Measurements from ENCODE around the gene ASTL. TPM values are rescaled to one million over a fixed set of nuclear protein-coding genes. Genes with fewer than 3 reads are reported as not detected.

The ASTL gene
- total RNA-seq, 2 experiments from 2014 or later: 0.49 TPM; not detected in 1

- no peak overlapping the region for H3K27ac ChIP-seq (ENCODE audit: low read depth, low read length, poor library complexity, severe bottlenecking)
- no peak overlapping the region for H2AFZ ChIP-seq (ENCODE audit: low read length)
- no peaks in the 10 kb centered on the region for H3K9me2 ChIP-seq (ENCODE audit: insufficient read depth, low read length)
- no peaks in the 10 kb centered on the region for H3K4me1 ChIP-seq (ENCODE audit: insufficient read depth, low read length, poor library complexity, severe bottlenecking)
- intact Hi-C loops (cut with micrococcal nuclease; ENCODE audit: unreplicated experiment): no loop called here
- TF ChIP-seq EZH2phosphoT487 (IDR thresholded peaks at IDR 0.05; ENCODE audit: borderline replicate concordance, low read depth, low read length): no peak
- TF ChIP-seq CTCF (conservative IDR thresholded peaks at IDR 0.05; ENCODE audit: low read length): no peak
- H3K36me3 ChIP-seq (ENCODE audit: insufficient read depth, low read length): no peaks in the 10 kb centered on the region
- CTCF ChIA-PET (ENCODE audit: unreplicated experiment): interaction anchor here (0.9 kb wide), 1 partner anchor 105 kb away, joined by 3 read pairs; the partner anchor contains the start of gene STARD7
- H3K4me3 ChIP-seq (ENCODE audit: low read depth, low read length, poor library complexity, severe bottlenecking): no peak overlapping the region
- H3K79me2 ChIP-seq (ENCODE audit: insufficient read depth, low read depth, low read length): no peaks in the 10 kb centered on the region
- H4K20me1 ChIP-seq (ENCODE audit: insufficient read depth, low read length): no peaks in the 10 kb centered on the region
- POLR2A ChIA-PET: no interaction called here
- no peak overlapping the region for H3K4me2 ChIP-seq (ENCODE audit: low read length)
- no peaks in the 10 kb centered on the region for H3K9me3 ChIP-seq (ENCODE audit: low read length)
- BruUV-seq (replicated peaks): no TSS peak
- no peak for DNase-seq (ENCODE audit: low spot score)
These were observed 34.4 kb downstream of the ASTL start for GRCh38 chr2:96103761-96104486.

- H3K79me2 ChIP-seq (ENCODE audit: insufficient read depth, low read depth, low read length): no peaks in the 10 kb centered on the region
These were observed 35.1 kb downstream of the ASTL start for GRCh38 chr2:96103187-96103601.

More at GRCh38 chr2:96103187-96103601, 35.1 kb downstream of the ASTL start:
- Histone ChIP-seq H3K4me3 (ENCODE audit: low read depth, low read length, poor library complexity, severe bottlenecking) (no peak overlapping the region), H3K27ac (ENCODE audit: low read depth, low read length, poor library complexity, severe bottlenecking) (no peak overlapping the region), H3K36me3 (ENCODE audit: insufficient read depth, low read length) (no peaks in the 10 kb centered on the region), H4K20me1 (ENCODE audit: insufficient read depth, low read length) (no peaks in the 10 kb centered on the region), H3K4me1 (ENCODE audit: insufficient read depth, low read length, poor library complexity, severe bottlenecking) (no peaks in the 10 kb centered on the region), H2AFZ (ENCODE audit: low read length) (no peak overlapping the region), H3K9me2 (ENCODE audit: insufficient read depth, low read length) (no peaks in the 10 kb centered on the region), H3K4me2 (ENCODE audit: low read length) (no peak overlapping the region), H3K9me3 (ENCODE audit: low read length) (no peaks in the 10 kb centered on the region)
- TF ChIP-seq EZH2phosphoT487 (IDR thresholded peaks at IDR 0.05; ENCODE audit: borderline replicate concordance, low read depth, low read length) (no peak), CTCF (conservative IDR thresholded peaks at IDR 0.05; ENCODE audit: low read length) (no peak)
- POLR2A ChIA-PET: no interaction called here
- CTCF ChIA-PET (ENCODE audit: unreplicated experiment): no interaction called here
- intact Hi-C loops (cut with micrococcal nuclease; ENCODE audit: unreplicated experiment): no loop called here
- DNase-seq (ENCODE audit: low spot score): no peak
- BruUV-seq (replicated peaks): no TSS peak
